ENCODE measurements around the gene CDIP1. TPM values are rescaled to one million over a fixed set of nuclear protein-coding genes. Genes with fewer than 3 reads are reported as not detected.

The CDIP1 gene
- total and polyA plus RNA-seq, 4 donors: 4.4 to 18.6 (median 12.0) TPM

DNA sequence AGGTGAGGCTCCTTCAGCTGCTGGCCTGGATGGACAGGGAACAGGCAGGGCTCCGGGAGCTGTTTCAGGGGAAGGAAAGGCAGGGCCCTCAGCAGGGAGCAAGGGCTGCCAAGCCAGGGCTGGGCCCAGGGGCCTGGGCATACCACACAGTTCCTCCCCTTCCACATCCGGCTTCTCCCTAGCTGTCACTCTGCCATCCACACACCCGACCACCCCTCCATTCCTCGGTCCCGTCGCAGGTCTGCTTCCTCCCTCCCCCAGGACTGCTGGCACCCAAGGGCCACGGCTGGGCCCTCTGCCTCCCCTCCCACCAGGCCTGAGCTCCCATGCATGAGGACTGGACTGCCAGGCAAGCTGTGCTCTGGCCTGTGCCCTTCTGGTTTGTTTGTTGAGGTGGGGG lies 24.0 kb downstream of the CDIP1 start:
- Histone ChIP-seq H3K9me3 (ENCODE audit: control insufficient read depth in 4 of 4, low read length in 3 of 4) (no peaks in the 10 kb centered on the region), H3K9ac (ENCODE audit: low read depth in 1 of 2, low read length in 2 of 2) (no peak overlapping the region), H3K4me3 (ENCODE audit: low read depth in 1 of 3, low read length in 3 of 3) (no peak overlapping the region), H3K4me1 (ENCODE audit: control insufficient read depth in 4 of 4, insufficient read depth in 4 of 4, low read length in 3 of 4) (peaks cover 0 to 14% (median 5%) of the 10 kb centered on the region in 4 donors), H3K36me3 (ENCODE audit: control insufficient read depth in 4 of 4, insufficient read depth in 3 of 4, low read depth in 1 of 4, low read length in 3 of 4) (peaks cover 10 to 26% (median 12%) of the 10 kb centered on the region in 4 donors), H3K27ac (ENCODE audit: low read depth in 1 of 2, low read length in 2 of 2) (no peak overlapping the region), H3K27me3 (ENCODE audit: control insufficient read depth in 4 of 4, insufficient read depth in 4 of 4, low read length in 3 of 4) (no peaks in the 10 kb centered on the region)
- TF ChIP-seq FOXA2 (IDR thresholded peaks at IDR 0.05): no peak
- TF ChIP-seq, protein P1, sequence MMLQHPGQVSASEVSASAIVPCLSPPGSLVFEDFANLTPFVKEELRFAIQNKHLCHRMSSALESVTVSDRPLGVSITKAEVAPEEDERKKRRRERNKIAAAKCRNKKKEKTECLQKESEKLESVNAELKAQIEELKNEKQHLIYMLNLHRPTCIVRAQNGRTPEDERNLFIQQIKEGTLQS (IDR thresholded peaks at IDR 0.05): no peak
- no peak for TF ChIP-seq EGR1 (IDR thresholded peaks at IDR 0.05; ENCODE audit: low read depth in 2 of 2)
- TF ChIP-seq SP1 (IDR thresholded peaks at IDR 0.05): no peak
- TF ChIP-seq HNF4G (IDR thresholded peaks at IDR 0.05): no peak
- no peak for TF ChIP-seq YY1 (IDR thresholded peaks at IDR 0.05)
- no peak for TF ChIP-seq GABPA (IDR thresholded peaks at IDR 0.05 in 1 of 2, conservative IDR thresholded peaks at IDR 0.05 in 1 of 2)
- no peak for DNase-seq (ENCODE audit: low spot score)
- WGBS: 66% methylated on average over 7 of the region's 7 CpGs

DNA sequence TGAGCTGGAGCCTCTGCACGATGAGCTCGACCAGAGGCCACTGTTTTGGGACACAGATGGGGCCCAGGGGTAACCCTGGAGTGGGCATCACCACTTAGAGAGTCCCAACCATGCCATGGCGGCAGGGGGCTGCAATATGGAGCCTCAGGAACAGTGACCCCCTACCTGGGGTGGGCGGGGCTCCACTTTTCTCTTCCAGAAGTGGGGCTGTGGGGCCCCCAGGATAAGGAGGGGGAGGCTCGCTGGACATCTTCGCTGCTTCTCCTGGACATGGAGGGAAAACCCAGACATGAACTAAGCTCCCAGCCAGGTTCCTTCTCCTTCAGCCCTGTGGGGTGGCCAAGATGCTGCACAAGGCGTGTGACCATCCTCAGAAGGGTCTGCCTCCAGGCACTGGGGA lies 24.7 kb downstream of the CDIP1 start:
- Histone ChIP-seq H3K27ac (ENCODE audit: low read depth in 1 of 2, low read length in 2 of 2) (no peak overlapping the region), H3K4me1 (ENCODE audit: control insufficient read depth in 4 of 4, insufficient read depth in 4 of 4, low read length in 3 of 4) (peaks cover 0 to 14% (median 5%) of the 10 kb centered on the region in 4 donors), H3K9ac (ENCODE audit: low read depth in 1 of 2, low read length in 2 of 2) (no peak overlapping the region), H3K4me3 (ENCODE audit: low read depth in 1 of 3, low read length in 3 of 3) (no peak overlapping the region), H3K36me3 (ENCODE audit: control insufficient read depth in 4 of 4, insufficient read depth in 3 of 4, low read depth in 1 of 4, low read length in 3 of 4) (peaks cover 14 to 33% (median 18%) of the 10 kb centered on the region in 4 donors), H3K27me3 (ENCODE audit: control insufficient read depth in 4 of 4, insufficient read depth in 4 of 4, low read length in 3 of 4) (no peaks in the 10 kb centered on the region), H3K9me3 (ENCODE audit: control insufficient read depth in 4 of 4, low read length in 3 of 4) (no peaks in the 10 kb centered on the region)
- TF ChIP-seq, protein P2, sequence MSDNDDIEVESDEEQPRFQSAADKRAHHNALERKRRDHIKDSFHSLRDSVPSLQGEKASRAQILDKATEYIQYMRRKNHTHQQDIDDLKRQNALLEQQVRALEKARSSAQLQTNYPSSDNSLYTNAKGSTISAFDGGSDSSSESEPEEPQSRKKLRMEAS (IDR thresholded peaks at IDR 0.05): no peak
- no peak for TF ChIP-seq NR2F2 (IDR thresholded peaks at IDR 0.05)
- no peak for TF ChIP-seq RAD21 (IDR thresholded peaks at IDR 0.05)
- TF ChIP-seq, protein P3, sequence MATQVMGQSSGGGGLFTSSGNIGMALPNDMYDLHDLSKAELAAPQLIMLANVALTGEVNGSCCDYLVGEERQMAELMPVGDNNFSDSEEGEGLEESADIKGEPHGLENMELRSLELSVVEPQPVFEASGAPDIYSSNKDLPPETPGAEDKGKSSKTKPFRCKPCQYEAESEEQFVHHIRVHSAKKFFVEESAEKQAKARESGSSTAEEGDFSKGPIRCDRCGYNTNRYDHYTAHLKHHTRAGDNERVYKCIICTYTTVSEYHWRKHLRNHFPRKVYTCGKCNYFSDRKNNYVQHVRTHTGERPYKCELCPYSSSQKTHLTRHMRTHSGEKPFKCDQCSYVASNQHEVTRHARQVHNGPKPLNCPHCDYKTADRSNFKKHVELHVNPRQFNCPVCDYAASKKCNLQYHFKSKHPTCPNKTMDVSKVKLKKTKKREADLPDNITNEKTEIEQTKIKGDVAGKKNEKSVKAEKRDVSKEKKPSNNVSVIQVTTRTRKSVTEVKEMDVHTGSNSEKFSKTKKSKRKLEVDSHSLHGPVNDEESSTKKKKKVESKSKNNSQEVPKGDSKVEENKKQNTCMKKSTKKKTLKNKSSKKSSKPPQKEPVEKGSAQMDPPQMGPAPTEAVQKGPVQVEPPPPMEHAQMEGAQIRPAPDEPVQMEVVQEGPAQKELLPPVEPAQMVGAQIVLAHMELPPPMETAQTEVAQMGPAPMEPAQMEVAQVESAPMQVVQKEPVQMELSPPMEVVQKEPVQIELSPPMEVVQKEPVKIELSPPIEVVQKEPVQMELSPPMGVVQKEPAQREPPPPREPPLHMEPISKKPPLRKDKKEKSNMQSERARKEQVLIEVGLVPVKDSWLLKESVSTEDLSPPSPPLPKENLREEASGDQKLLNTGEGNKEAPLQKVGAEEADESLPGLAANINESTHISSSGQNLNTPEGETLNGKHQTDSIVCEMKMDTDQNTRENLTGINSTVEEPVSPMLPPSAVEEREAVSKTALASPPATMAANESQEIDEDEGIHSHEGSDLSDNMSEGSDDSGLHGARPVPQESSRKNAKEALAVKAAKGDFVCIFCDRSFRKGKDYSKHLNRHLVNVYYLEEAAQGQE (IDR thresholded peaks at IDR 0.05): no peak
- TF ChIP-seq, protein P4, sequence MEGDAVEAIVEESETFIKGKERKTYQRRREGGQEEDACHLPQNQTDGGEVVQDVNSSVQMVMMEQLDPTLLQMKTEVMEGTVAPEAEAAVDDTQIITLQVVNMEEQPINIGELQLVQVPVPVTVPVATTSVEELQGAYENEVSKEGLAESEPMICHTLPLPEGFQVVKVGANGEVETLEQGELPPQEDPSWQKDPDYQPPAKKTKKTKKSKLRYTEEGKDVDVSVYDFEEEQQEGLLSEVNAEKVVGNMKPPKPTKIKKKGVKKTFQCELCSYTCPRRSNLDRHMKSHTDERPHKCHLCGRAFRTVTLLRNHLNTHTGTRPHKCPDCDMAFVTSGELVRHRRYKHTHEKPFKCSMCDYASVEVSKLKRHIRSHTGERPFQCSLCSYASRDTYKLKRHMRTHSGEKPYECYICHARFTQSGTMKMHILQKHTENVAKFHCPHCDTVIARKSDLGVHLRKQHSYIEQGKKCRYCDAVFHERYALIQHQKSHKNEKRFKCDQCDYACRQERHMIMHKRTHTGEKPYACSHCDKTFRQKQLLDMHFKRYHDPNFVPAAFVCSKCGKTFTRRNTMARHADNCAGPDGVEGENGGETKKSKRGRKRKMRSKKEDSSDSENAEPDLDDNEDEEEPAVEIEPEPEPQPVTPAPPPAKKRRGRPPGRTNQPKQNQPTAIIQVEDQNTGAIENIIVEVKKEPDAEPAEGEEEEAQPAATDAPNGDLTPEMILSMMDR (IDR thresholded peaks at IDR 0.05; ENCODE audit: low read depth, low read length, missing input control): no peak
- TF ChIP-seq YY1 (IDR thresholded peaks at IDR 0.05): no peak
- TF ChIP-seq RXRA (IDR thresholded peaks at IDR 0.05): no peak
- TF ChIP-seq JUND (IDR thresholded peaks at IDR 0.05): no peak
- no peak for TF ChIP-seq EGR1 (IDR thresholded peaks at IDR 0.05; ENCODE audit: low read depth in 2 of 2)
- TF ChIP-seq, protein P5, sequence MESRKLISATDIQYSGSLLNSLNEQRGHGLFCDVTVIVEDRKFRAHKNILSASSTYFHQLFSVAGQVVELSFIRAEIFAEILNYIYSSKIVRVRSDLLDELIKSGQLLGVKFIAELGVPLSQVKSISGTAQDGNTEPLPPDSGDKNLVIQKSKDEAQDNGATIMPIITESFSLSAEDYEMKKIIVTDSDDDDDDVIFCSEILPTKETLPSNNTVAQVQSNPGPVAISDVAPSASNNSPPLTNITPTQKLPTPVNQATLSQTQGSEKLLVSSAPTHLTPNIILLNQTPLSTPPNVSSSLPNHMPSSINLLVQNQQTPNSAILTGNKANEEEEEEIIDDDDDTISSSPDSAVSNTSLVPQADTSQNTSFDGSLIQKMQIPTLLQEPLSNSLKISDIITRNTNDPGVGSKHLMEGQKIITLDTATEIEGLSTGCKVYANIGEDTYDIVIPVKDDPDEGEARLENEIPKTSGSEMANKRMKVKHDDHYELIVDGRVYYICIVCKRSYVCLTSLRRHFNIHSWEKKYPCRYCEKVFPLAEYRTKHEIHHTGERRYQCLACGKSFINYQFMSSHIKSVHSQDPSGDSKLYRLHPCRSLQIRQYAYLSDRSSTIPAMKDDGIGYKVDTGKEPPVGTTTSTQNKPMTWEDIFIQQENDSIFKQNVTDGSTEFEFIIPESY (IDR thresholded peaks at IDR 0.05): no peak
- no peak for TF ChIP-seq HNF4G (IDR thresholded peaks at IDR 0.05)
- 95% methylated on average over 7 of the region's 7 CpGs for WGBS
- DNase-seq (ENCODE audit: low spot score): no peak
